Measurements from ENCODE around the gene NOL9. TPM values are rescaled to one million over a fixed set of nuclear protein-coding genes. Genes with fewer than 3 reads are reported as not detected.

The NOL9 gene
- total RNA-seq, 3 donors from 2014 or later: 20.0 to 28.3 (median 21.1) TPM

DNA sequence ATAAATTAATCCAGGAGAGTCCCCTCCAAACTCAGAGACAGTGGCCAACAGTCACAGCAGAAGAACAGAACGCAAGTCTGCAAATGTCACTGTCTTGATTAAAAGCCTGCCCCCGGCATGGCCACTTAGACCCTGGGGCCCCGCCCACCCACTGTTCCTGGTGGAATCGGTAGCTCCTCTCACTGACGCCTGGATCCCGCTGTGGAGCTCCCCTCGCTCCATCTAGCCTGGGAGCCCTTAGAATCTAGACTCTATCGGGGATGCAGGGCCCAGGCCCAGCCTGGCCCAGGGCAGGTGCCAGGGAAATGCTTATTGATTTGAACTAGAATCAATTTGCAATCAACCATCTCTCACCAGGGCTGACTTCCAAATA, 41.4 kb downstream of the NOL9 start:
- no peak overlapping the region for H3K4me3 ChIP-seq
- TF ChIP-seq, protein P1, sequence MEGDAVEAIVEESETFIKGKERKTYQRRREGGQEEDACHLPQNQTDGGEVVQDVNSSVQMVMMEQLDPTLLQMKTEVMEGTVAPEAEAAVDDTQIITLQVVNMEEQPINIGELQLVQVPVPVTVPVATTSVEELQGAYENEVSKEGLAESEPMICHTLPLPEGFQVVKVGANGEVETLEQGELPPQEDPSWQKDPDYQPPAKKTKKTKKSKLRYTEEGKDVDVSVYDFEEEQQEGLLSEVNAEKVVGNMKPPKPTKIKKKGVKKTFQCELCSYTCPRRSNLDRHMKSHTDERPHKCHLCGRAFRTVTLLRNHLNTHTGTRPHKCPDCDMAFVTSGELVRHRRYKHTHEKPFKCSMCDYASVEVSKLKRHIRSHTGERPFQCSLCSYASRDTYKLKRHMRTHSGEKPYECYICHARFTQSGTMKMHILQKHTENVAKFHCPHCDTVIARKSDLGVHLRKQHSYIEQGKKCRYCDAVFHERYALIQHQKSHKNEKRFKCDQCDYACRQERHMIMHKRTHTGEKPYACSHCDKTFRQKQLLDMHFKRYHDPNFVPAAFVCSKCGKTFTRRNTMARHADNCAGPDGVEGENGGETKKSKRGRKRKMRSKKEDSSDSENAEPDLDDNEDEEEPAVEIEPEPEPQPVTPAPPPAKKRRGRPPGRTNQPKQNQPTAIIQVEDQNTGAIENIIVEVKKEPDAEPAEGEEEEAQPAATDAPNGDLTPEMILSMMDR (IDR thresholded peaks at IDR 0.05): no peak
- H3K9me3 ChIP-seq: no peaks in the 10 kb centered on the region
- ATAC-seq (no peak), DNase-seq (no peak)
- H3K36me3 ChIP-seq (ENCODE audit: low read depth): no peaks in the 10 kb centered on the region
- intact Hi-C loops (cut with DNase I, micrococcal nuclease): no loop called here
- no peaks in the 10 kb centered on the region for H3K4me1 ChIP-seq (ENCODE audit: low read depth)

GRCh38 chr1:6512245-6512907, 41.9 kb downstream of the NOL9 start:
- ATAC-seq (no peak), DNase-seq (no peak)
- H3K4me3 ChIP-seq: no peak overlapping the region
- no peaks in the 10 kb centered on the region for H3K4me1 ChIP-seq (ENCODE audit: low read depth)
- intact Hi-C loops (cut with DNase I, micrococcal nuclease): no loop called here
- no peaks in the 10 kb centered on the region for H3K9me3 ChIP-seq
- TF ChIP-seq, protein P1 (IDR thresholded peaks at IDR 0.05): no peak
- H3K36me3 ChIP-seq (ENCODE audit: low read depth): no peaks in the 10 kb centered on the region

- Histone ChIP-seq H3K4me3 (no peak overlapping the region), H3K9me3 (no peaks in the 10 kb centered on the region), H3K4me1 (ENCODE audit: low read depth) (no peaks in the 10 kb centered on the region), H3K36me3 (ENCODE audit: low read depth) (no peaks in the 10 kb centered on the region)
- TF ChIP-seq, protein P1 (IDR thresholded peaks at IDR 0.05): no peak
- no peak for DNase-seq
- no peak for ATAC-seq
- intact Hi-C loops (cut with DNase I, micrococcal nuclease): no loop called here
These were observed 42.6 kb downstream of the NOL9 start for GRCh38 chr1:6511561-6512244.

DNA sequence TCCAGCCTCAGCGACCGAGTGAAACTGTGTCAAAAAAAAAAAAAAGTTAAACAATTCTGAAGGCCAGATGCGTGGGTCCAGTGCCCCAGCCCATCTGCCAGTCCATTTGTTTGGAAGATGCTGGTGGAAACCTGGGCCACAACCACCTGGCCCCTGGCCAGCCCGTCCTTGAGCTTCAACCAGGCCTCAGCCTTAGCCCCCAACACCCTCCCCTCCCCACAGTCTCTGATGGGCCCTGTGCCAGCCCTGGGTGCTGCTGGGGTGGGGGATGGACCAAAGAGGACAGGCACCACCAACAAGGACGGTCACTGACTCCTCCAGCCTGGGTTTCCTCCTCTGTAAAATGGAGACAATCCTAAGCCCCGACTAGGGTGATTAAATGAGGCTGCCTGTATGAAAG, 43.3 kb downstream of the NOL9 start:
- Histone ChIP-seq H3K36me3 (ENCODE audit: low read depth) (no peaks in the 10 kb centered on the region), H3K4me1 (ENCODE audit: low read depth) (no peaks in the 10 kb centered on the region), H3K9me3 (no peaks in the 10 kb centered on the region), H3K4me3 (no peak overlapping the region)
- intact Hi-C loops (cut with DNase I, micrococcal nuclease): no loop called here
- ATAC-seq (no peak), DNase-seq (no peak)
- TF ChIP-seq, protein P1 (IDR thresholded peaks at IDR 0.05): no peak

DNA sequence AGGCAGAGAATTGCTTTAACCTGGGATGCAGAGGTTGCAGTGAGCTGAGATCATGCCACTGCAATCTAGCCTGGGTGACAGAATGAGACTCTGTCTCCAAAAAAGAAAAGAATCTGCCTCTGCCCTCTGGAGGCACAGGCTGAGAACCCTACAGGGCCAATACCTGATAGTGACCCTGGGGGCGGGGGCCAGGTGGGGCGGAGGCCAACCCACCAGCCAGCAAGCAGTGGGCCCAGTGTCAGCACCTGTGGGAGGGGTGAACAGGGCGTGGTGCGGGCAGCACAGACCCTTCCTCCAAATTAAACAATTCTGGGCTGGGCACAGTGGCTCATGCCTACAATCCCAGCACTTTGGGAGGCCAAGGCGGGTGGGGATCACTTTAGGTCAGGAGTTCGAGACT, 43.8 kb downstream of the NOL9 start:
- TF ChIP-seq, protein P1 (IDR thresholded peaks at IDR 0.05): no peak
- Histone ChIP-seq H3K36me3 (ENCODE audit: low read depth) (no peaks in the 10 kb centered on the region), H3K9me3 (no peaks in the 10 kb centered on the region), H3K4me1 (ENCODE audit: low read depth) (no peaks in the 10 kb centered on the region), H3K4me3 (no peak overlapping the region)
- intact Hi-C loops (cut with DNase I, micrococcal nuclease): no loop called here
- DNase-seq (no peak), ATAC-seq (no peak)

All from mucosa of descending colon (tissue), 3 donors.